Renal cortex interstitium (tissue), 11 donors: ENCODE results near the gene CNOT3. TPM values are rescaled to one million over a fixed set of nuclear protein-coding genes. Genes with fewer than 3 reads are reported as not detected.
"Not testable (repeated sequence)": the region's sequence is repeated elsewhere in the genome, so short reads cannot be mapped to it uniquely, and the experiment has no call there.

Experiments used
- DNase-seq, 11 donors: peaks; one replicate each; pipeline ENCODE4 v3.0.0-alpha.2; 2013; ENCODE audit warnings: low read depth in 9 of 11, low spot score in 4 of 11; ENCODE audit errors: extremely low read depth in 1 of 11
- polyA plus RNA-seq, 3 donors: library from polyadenylated mRNA; unstranded; fragments of 120-200 nt; gene quantifications; one replicate each; pipeline ENCODE4 v1.2.1, GENCODE V29; 2013; ENCODE audit not compliant: insufficient read length in 3 of 3

Gene CNOT3
- polyA plus RNA-seq, 3 donors: 66.6 to 75.4 (median 75.4) TPM

DNA sequence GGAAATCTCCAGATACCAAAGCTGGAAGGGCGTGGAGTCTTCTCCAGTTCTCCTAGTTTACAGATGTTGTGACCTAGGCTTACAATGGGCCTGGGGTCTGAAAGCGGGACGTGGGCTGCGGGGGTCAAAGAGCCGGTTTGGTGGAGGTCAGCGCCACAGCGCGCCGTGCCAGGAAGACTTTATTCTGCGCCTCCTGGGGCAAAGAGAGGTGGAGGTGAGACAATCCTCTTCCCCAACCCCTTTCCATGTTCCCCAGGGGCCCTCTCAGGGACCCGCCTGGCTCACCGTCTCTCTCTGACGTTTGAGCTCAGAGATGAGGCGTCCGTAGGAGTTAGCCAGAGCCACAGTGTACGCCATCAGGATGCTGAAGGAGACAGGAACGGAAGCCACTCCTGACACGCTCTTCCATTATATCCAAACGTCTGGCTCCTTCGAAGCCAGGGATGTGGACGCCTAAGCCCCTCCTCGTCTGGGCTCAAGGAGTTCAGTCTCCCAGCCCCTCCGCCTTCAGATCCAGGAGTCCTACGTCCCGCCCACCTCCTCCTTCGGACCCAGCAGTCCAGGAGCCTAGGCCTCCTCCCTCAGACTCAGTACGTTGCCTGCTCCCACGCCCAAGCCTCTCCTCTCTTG, 22.7 kb downstream of the CNOT3 start:
- DNase-seq: no peak

DNA sequence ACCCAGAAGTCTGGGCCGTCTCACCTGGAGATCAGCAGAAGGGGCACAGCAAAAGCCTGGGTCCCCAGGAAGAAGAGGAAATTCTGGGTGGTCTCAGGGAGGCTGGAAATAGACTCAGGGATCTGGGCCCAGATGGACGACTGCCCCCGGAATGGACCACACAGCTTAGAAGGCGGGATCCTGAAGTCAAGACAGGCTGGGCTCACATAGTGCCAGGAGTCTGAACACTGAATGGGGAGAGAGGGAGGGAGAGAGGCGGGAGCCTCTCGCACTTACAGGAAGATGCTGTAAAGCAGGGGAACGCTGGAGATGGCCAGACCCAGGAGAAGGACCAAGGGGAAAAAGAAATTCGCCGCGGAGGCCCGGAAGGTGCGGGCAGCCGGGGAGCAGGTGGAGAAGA, 23.3 kb downstream of the CNOT3 start:
- no peak for DNase-seq

DNA sequence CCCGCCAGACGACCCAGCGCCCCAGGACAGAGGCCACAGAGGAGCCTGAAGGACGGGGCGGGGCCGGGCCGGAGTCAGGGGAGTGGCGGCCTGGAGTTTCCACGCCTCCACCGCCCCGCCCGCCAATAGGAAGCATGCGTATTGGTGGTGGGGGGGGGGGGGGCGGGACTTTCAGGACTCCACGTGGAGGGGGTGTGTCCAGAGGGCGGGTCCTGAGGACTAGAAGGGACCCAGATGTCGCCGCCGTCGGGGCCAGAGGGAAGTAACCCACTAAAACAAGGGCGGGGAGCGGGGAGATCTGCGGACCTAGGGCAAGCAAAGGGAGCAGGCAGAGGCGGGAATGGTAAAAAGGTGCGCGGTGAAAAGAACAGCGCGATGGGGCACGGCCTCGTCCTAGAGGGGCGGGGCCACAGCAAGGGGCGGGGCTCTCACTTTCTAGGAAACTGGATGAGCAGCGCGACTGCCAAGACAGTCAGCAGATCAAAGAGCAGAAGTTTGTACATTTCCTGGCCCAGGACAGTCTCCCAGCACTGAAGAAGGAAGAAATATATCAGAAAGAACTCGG, 24.8 kb downstream of the CNOT3 start:
- DNase-seq: peak in 4 of 11 donors; percentile 44 to 74 (median 52)

DNA sequence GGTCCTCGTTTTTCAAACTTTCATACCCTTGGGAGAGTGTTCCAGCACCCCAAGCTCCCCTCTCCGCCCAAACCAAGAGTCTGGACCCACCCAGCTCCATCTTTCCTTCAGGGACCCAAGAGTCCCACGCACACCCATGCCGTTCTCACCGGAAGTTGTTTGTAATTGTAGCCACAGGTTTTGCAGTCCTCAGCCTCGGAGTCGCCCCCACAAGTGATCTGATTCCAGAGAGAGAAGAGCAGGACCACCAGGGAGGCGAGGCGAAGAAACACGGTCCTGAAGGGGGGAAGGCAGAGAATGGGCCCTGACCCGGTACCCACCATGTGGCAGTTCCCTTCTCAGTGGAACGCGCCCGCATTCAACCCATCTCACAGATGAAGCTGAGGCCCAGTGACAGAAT, 25.3 kb downstream of the CNOT3 start:
- no peak for DNase-seq

DNA sequence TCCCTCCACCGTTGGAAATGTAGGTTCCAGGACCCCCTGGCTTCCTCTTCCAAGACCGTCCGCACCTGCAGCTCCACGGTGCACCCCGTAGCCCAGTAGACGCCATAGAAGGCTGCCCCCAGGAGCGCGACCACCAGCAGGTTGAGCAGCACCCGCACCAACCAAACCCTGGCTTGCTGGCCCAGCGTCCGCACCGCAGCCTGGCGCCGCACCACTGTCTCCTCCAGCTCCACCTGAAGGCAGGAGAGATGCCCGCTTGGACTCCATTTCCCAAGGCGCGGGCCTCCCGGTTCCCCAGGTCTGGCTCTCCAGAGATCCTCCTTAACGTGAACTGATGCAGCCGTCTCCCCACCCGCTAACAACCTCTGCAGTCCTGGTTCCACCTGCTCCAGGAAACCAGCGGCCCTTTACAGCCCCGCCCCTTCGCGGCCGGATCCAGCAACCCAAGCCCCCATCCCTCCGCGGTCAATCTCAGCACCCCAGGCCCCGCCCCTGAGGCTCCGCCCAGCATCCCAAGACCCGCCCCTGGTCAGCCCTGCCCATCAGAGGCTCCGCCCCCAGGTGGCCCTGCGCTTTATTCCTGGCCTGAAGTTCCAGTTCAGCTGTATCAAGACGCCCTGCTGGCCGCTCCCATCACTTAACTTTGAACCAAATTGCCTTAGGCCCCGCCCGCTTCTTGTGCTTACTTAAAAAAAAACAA, 27.0 kb downstream of the CNOT3 start:
- DNase-seq: no peak

DNA sequence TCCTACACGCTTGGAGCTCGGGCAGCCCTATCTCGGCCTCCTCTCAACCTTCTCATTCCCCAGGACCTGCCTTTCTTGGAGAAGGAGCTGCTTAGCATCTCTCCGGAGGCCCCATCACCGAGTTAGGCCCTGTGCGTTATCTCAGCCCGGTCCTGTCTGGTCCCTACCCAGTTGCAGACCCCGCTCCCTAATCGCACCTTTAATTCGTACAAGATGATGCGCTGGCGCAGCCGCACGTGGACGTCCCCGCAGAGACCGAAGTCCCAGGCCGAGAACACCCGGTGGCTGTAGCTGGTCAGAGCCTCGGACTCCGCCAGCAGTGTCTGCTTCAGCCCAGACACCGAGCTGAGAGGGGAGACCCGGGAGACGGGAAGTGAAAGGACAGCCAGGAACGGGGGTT, 27.7 kb downstream of the CNOT3 start:
- DNase-seq: no peak

DNA sequence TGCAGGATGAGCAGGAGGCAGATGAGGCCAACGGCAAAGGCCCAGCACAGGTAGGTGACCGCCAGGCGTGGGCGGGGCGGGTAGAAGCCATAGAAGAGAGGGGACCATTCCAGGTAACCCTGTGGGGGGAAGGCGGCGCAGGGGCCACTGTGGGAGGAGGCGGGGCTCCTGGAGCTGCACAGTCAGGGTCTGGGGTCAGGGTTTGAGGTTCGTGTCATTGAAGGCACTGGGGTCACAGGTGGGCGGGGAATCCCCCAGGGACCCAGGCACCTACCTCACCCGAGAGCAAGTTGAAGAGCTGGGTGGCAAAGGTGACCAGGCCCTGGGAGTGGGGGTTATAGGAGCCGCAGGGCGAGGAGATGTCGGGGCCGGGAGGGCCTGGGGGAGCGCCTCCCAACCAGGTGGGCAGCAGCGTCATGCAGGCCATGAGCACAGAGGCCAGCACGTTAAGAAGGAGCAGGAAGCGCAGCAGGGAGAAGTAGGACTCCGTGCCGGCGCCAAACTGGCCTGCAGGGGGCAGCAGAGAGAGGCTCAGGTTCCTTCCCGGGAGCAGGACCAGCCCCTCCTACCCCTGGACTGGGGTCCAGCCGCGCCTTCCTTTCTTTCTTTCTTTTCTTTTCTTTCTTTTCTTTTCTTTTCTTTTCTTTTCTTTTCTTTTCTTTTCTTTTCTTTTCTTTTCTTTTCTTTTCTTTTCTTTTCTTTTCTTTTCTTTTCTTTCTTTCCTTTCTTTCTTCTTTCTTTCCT, 30.8 kb downstream of the CNOT3 start:
- DNase-seq: peak in 9 of 11 donors; percentile 73 to 89 (median 83)

DNA sequence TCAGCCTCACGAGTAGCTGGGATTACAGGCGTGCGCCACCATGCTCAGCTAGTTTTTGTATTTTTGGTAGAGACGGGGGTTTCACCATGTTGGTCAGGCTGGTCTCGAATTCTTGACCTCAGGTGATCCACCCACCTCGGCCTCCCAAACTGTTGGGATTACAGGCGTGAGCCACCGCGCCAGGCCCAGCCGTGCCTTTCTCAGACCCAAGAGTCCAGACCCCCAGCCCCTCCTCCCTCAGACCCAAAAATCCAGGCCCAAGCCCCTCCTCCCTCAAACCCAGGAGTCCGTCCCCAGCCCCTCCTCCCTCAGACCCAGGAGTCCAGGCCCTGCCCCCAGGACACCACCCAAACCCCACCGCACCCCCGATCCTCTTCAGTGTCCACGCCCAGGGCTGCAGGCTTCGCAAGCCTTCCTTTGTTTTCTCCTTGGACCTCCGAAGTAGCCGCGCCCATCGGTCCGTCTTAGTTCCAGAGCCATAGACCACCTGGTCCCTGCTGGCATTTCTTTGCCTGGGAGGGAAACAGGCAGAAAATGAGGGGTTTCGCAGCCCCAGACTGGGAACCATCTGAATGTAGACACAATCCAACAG, 31.7 kb downstream of the CNOT3 start:
- no peak for DNase-seq

DNA sequence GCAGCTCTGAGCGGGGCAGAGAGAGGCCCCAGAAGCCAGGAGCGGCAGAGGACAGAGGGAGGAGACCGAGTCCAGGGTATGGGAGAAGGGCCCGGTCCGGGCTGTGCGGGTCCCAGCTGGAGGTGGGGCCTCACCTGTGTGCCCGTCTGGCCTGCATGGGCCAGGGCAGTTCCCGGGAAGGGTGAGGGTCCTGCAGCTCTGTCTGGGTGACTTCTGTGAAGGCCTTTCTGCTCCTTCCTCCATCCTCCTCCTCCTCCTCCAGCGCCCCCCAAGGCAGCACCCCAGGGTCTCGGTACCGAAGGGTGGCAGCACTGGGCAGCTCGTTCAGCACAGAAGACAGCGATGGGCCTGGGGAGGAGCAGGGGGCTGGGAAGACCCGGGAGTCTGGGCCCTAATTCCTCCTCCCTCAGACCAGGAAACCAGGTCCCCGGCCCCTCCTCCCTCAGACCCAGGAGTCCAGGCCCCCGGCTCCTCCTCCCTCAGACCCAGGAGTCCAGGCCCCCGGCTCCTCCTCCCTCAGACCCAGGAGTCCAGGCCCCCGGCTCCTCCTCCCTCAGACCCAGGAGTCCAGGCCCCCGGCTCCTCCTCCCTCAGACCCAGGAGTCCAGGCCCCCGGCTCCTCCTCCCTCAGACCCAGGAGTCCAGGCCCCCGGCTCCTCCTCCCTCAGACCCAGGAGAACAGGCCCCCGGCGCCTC, 34.3 kb downstream of the CNOT3 start:
- not testable (repeated sequence) for DNase-seq

DNA sequence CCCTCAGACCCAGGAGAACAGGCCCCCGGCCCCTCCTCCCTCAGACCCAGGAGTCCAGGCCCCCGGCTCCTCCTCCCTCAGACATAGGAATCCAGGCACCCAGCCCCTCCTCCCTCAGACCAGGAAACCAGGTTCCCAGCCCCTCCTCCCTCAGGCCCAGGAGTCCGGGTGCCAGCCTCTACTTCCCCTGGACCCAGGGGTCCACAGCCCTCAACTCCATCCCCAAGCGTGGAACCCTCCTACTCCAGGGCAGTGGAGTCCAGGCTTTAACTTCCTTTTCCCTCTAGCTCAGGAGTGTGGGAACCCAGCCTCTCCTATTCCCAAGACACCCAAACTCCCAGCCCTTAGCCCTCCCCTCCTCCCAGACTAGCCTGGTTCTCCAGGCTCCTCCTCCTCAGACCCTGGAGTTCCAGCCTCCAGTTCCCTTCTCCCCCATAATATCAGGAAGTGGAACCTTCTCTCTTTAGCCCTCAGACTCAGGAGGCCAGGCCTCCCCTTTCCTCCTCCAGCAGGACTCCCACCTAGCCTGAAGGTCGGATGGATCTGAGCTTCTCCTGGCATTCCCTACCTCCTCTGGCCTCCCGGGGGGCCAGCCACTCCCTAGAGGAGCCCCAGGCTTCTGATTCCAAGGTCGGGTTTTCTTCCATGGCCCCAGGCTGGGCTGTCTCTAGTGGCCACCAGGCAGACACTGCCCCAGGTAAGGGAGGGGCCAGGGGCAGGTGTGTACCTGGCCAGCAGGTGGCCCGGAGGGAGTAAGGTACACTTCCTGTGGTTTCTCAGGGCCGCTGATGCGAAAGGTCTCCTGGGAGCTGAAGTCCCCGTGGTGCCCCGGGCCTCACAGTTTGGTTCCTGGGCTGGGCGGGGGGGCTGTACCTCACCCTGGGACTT, 35.2 kb downstream of the CNOT3 start, which contains the start of gene TMC4:
TMC4 (minus strand) TSS at position 690 of the 888 bp plus-strand sequence; CDS start at position 647, 43 bp downstream.
- no peak for DNase-seq

DNA sequence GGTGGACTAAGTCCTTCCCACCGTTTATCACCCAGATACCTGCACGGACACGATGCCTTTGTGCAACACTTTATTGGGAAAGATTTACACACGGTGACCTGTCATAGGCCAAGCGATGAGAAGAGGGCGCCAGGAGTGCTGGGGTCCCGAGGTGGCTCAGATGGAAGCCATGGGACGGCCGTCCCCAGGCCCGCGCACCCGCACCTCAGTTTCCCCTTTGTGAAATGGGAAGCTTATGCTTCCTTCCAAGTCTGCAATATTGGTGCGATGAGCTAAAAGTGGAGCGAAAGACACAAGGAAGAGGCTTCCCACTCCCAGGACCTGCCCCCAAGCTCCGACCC, 35.8 kb downstream of the CNOT3 start:
- no peak for DNase-seq

DNA sequence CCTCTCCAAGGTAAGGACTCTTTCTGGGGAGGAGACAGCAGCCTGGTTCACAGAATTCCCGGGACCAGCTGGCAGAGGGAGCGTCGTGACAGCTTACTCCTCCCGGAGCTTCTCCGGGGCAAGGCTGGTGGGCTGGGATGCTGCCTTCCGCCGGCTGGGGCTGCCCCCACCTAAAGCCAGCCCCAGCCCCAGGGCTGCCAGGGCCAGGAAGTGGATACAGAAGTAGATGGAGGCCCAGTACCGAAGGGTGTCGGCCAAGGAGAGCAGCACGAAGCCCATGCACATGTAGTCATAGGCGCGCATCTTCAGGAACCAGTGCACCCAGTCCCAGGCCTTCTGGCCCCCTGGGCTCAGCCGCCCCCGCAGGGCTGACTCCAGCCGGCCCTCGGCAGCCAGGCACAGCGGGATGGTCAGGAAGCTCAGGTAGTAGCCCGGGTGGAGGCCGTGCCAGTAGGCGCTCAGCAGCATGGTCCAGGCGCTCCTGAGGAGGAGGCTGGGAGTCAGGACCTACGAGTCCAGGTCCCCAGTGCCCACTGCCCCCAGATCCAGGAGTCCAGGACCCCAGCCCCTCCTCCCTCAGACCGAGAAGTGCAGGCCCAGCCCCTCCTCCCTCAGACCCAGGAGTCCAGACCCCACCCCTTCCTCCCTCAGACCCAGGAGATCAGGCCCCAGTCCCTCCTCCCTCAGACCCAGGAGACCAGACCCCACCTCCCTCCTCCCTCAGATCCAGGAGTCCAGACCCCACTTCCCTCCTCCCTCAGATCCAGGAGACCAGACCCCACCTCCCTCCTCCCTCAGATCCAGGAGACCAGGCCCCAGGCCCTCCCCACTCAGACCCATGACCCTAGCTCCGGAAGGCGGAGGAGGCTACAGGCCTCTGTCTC, 36.6 kb downstream of the CNOT3 start:
- DNase-seq: no peak

DNA sequence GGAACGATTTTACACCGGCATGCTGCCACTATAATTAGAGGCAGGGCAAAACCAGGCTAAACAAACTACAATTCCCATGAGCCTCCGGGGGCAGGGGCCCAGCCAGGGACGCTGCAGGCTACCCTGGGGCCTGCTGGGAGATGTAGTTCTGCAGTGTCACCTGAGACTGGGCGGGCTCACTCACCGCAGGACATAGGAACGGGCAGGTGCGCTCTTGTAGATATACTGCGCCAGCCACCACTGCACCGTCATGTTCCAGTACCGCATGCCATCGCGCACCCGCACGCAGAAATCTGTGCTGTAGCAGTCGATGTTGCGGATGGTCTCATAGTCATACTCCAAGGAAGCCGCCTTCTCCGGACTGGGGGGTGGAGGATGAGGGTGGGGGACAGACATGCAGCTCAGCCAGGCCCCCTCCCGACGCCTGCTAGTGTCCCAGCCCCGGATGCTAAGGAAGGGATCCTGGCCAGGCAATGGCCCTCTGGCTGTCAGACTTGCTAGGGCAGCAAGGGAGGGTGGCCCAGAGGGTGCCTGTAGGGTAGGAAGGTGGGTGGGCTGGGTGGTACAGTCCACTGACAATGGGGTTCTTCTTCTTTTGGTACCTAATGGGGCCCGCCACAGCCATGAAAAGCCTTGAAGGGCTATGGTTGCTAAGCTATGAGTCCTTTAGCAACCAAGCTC, 41.2 kb downstream of the CNOT3 start:
- DNase-seq: no peak

DNA sequence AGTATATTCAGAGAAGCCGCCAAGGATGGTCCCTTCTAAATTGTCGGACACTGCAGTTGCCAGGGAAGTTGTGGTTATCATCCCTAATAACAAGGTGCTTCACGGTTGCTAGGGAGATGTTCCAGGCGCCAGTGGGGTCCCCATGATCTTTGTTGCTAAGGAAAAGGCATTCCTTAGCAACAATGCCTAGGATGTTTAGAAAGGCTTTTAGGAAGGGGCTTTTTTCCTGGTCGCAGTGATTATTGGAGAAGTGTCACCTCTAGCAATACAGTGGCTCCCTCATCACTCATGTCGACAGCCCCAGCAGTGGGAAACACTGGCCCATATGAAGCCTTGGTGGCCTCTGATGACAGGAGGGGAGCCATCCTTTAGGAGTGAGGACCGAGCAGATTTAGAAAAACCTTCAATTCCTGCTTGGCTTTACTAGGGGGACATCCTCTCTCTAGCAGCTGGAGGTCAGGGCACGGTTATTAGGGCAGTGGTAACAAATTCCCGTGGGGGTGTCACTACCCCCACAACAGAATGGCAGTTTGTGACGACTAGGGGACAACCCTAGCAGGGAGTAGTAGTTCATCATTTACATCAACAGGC, 41.8 kb downstream of the CNOT3 start:
- DNase-seq: no peak

DNA sequence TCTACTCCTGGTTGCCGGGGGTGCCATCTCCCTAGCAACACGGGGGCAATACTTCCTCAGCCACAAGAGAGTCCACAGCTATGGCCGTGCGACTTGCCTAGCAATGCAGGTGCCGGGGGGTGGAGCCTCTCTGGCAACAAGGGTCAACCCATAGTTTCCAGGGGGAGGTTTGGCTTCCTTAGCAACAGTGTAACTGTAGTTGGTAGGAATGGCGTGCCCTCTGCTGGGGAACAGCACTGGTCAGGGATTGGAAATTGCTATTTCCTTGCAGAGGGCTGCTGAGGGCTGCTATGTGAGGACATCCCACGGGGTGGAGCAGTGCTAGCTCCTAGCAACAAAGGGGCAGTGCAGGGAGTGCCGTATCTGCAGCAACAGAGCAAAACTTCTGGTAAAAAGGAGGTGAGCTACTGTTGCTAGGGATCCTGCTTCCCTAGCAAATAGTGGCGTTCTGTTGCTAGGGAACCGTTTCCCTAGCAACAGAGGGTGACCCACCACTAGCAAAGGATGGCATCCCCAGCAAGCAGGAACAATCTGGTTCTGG, 42.4 kb downstream of the CNOT3 start:
- peak in 9 of 11 donors; percentile 44 to 86 (median 80) for DNase-seq

DNA sequence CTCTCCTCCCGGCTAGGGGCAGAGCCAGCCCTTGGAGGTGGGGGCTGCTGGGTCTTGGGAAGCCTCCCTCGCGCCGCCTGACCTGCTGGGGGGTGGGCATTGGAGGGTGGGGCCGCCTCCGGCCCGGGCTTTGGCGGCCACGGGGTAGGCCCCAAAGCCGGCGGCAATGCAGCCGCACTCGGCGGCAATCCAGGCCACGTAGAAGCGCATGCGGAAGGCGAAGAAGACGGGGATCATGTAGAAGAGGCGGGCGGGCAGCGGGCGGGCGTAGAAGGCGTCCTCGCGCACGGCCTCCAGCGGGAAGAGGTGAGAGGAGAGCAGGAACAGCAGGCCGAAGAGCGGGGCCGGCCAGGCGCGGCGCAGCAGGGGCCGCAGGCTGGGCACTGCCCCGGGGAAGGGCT, 43.1 kb downstream of the CNOT3 start:
- no peak for DNase-seq
